ENCODE results near the gene CAMTA1.

CAMTA1 gene

DNA sequence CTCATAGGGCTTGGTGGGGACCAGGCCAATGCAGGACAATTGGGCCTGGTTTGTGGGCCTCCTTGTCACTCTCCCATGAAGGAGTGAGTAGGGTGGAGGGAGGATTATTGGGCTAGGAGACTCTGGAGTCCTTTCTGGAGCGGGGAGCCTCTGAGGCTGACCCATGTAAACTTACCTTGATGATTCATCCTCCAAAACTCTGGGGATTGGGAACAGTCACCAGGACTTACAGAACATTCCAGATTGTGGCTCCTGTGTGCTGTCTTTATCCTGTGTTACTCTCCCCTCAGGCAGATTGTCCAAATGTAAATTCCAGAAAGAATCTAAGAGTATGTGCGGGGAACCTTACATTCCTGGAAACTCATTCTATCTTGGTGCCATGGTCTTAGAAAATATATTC, 197.6 kb downstream of the CAMTA1 start:
- Histone ChIP-seq H3K27me3 (ENCODE audit: control insufficient read depth, insufficient read depth, low read length) (no peaks in the 10 kb centered on the region), H3K4me1 (ENCODE audit: control insufficient read depth, low read depth, low read length) (peaks cover 12% of the 10 kb centered on the region), H3K4me3 (ENCODE audit: low read length) (no peak overlapping the region), H3K9me3 (ENCODE audit: control insufficient read depth, low read depth, low read length) (no peaks in the 10 kb centered on the region), H3K27ac (ENCODE audit: low read length) (no peak overlapping the region), H3K36me3 (ENCODE audit: control insufficient read depth, low read depth, low read length) (no peaks in the 10 kb centered on the region), H3K9ac (ENCODE audit: low read length) (no peak overlapping the region)

DNA sequence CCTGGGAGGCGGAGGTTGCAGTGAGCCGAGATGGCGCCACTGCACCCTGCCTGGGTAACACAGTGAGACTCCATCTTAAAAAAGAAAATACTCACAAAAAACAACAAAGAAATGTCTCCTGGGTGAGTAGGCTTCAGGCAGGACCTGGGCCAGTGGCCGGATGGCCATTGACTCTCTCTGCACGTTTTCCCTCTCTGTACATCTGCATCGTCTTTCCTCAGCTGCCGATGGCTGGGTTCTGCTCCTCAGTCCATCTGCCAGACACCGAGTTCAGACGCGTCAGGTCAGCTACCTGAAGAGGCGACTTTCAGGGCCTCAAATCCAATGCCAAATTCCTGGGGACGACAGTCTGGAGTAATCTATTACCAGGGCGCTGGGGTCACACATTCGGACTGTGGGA, 199.3 kb downstream of the CAMTA1 start:
- Histone ChIP-seq H3K4me3 (ENCODE audit: low read length) (no peak overlapping the region), H3K27ac (ENCODE audit: low read length) (no peak overlapping the region), H3K9ac (ENCODE audit: low read length) (no peak overlapping the region), H3K4me1 (ENCODE audit: control insufficient read depth, low read depth, low read length) (peaks cover 4% of the 10 kb centered on the region), H3K9me3 (ENCODE audit: control insufficient read depth, low read depth, low read length) (no peaks in the 10 kb centered on the region), H3K36me3 (ENCODE audit: control insufficient read depth, low read depth, low read length) (no peaks in the 10 kb centered on the region), H3K27me3 (ENCODE audit: control insufficient read depth, insufficient read depth, low read length) (no peaks in the 10 kb centered on the region)

DNA sequence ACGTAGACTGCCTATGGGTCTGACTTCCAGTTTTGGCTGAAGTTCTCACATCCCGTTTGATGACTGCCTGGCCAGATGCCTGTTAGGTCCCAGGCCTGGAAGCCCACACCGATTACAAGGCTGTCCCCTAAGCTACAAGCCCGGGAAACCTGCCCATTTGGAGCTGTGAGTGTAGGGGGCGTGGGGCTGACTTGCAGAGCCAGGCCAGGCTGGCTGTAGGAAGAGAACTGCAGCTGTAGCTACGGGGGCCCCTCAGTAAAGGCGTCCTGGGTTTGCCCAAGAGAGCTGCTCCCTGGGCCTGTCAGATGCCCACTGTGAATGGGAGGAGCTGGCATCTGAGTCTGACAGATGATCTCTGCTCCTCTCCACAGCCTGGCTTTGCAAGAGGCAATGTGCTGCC, 199.7 kb downstream of the CAMTA1 start:
- Histone ChIP-seq H3K27me3 (ENCODE audit: control insufficient read depth, insufficient read depth, low read length) (no peaks in the 10 kb centered on the region), H3K9ac (ENCODE audit: low read length) (no peak overlapping the region)

DNA sequence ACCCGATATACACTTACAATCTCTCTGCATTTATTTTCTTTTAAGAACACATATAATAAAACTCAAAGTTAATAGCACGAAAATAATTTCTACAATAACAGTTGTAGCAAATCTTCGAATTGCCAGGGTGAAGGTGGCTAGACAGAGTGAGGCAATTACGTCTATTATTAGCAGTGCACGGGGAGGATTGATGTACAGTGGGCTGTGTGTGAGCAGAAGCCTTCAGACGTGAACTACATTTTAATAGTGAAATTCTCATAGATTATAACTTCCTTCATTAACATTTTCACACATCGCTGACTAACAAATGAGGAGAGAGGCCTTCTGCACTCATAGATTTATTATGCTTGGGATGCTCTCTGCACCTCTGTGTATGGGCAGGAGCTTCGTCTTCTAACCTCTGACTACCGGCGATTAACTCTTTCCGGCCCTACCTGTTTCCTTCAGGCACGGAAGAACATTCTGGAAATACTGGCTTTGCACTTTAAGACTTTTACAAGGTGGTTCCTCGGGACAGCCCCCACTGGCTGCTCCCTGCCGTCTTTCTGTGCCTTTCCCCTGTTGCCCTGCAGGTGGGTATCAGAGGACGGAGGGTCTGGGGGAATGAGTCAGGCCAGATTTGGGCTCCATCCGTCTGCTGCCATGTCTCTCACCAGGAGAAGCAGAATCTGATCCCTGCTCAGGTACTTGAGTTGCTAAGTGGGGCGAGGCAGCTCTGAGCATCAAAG, 200.5 kb downstream of the CAMTA1 start:
- no peaks in the 10 kb centered on the region for H3K9me3 ChIP-seq (ENCODE audit: control insufficient read depth, low read depth, low read length)
- peaks cover 11% of the 10 kb centered on the region for H3K4me1 ChIP-seq (ENCODE audit: control insufficient read depth, low read depth, low read length)
- no peak overlapping the region for H3K27ac ChIP-seq (ENCODE audit: low read length)
- no peaks in the 10 kb centered on the region for H3K36me3 ChIP-seq (ENCODE audit: control insufficient read depth, low read depth, low read length)
- H3K9ac ChIP-seq (ENCODE audit: low read length): no peak overlapping the region
- H3K27me3 ChIP-seq (ENCODE audit: control insufficient read depth, insufficient read depth, low read length): no peaks in the 10 kb centered on the region
- H3K4me3 ChIP-seq (ENCODE audit: low read length): no peak overlapping the region

More for the DNA sequence above, 199.7 kb downstream of the CAMTA1 start:
- Histone ChIP-seq H3K27ac (ENCODE audit: low read length) (no peak overlapping the region), H3K4me1 (ENCODE audit: control insufficient read depth, low read depth, low read length) (peaks cover 6% of the 10 kb centered on the region), H3K4me3 (ENCODE audit: low read length) (no peak overlapping the region), H3K9me3 (ENCODE audit: control insufficient read depth, low read depth, low read length) (no peaks in the 10 kb centered on the region), H3K36me3 (ENCODE audit: control insufficient read depth, low read depth, low read length) (no peaks in the 10 kb centered on the region)

DNA sequence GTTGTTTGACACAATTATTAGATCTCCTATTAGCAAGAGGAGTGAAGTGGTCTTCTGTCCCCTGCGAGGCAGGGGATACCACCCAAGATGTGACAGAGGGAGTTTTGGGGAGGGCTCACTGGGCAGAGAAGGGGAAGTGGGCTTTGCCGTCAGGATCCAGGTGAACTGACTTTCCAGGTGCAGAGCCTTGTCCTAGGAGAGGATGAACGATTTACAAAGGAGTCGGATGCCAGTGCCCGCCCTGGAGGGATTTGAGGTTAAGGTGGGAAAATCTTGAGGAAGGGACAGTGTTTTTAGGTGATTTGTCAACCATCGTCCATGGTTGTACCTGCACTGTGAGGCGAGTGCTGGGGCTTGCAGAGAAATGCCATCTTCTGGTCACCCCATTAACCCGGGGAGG, 201.0 kb downstream of the CAMTA1 start:
- no peaks in the 10 kb centered on the region for H3K9me3 ChIP-seq (ENCODE audit: control insufficient read depth, low read depth, low read length)
- peaks cover 11% of the 10 kb centered on the region for H3K4me1 ChIP-seq (ENCODE audit: control insufficient read depth, low read depth, low read length)
- no peak overlapping the region for H3K4me3 ChIP-seq (ENCODE audit: low read length)
- no peaks in the 10 kb centered on the region for H3K36me3 ChIP-seq (ENCODE audit: control insufficient read depth, low read depth, low read length)
- H3K27ac ChIP-seq (ENCODE audit: low read length): no peak overlapping the region
- H3K9ac ChIP-seq (ENCODE audit: low read length): no peak overlapping the region
- H3K27me3 ChIP-seq (ENCODE audit: control insufficient read depth, insufficient read depth, low read length): no peaks in the 10 kb centered on the region

DNA sequence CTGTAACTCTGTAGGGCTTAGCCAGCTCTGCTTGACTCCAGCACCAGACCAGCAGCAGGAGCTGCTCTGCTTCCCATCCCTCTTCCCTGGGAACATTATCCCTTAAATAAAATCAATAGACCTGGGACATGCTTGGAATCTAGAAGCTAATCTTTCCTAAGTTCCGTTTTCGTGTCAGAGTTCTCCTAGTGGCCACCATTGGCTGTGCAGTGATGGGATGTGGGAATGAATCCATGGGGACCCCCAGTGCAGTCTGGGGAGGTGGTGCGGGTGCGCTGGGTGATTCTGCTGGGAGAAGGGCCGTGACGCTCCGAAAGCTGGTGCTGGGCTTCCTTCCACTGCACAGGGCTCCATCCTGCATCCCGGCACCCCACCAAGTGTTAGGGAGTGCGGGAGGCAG, 202.7 kb downstream of the CAMTA1 start:
- Histone ChIP-seq H3K27me3 (ENCODE audit: control insufficient read depth, insufficient read depth, low read length) (no peaks in the 10 kb centered on the region), H3K4me1 (ENCODE audit: control insufficient read depth, low read depth, low read length) (peaks cover 11% of the 10 kb centered on the region)

DNA sequence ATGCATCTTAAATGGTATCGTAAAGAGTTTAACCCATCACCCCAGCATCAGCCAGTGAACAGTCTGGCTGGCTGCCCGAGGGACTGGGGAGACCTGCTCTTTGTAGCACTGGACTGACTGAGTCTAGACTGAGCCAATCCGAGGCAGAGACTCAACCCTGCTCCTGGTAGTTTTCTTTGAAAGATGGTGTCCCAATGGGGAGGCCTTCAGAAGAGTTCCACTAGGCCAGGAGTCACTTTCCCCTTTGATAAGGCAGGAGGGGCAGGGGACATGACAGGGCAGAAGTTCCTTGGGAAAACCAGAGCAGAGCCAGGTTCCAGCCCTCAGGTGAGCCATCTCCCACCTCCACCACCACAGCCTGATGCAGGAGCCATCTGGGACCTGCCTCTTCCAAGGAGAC, 203.5 kb downstream of the CAMTA1 start:
- H3K27me3 ChIP-seq (ENCODE audit: control insufficient read depth, insufficient read depth, low read length): no peaks in the 10 kb centered on the region
- H3K9ac ChIP-seq (ENCODE audit: low read length): no peak overlapping the region
- H3K4me3 ChIP-seq (ENCODE audit: low read length): no peak overlapping the region
- no peaks in the 10 kb centered on the region for H3K9me3 ChIP-seq (ENCODE audit: control insufficient read depth, low read depth, low read length)
- H3K27ac ChIP-seq (ENCODE audit: low read length): no peak overlapping the region
- H3K36me3 ChIP-seq (ENCODE audit: control insufficient read depth, low read depth, low read length): no peaks in the 10 kb centered on the region
- peaks cover 11% of the 10 kb centered on the region for H3K4me1 ChIP-seq (ENCODE audit: control insufficient read depth, low read depth, low read length)

More for the DNA sequence above, 202.7 kb downstream of the CAMTA1 start:
- H3K4me3 ChIP-seq (ENCODE audit: low read length): no peak overlapping the region
- no peak overlapping the region for H3K9ac ChIP-seq (ENCODE audit: low read length)
- no peak overlapping the region for H3K27ac ChIP-seq (ENCODE audit: low read length)
- H3K36me3 ChIP-seq (ENCODE audit: control insufficient read depth, low read depth, low read length): no peaks in the 10 kb centered on the region
- H3K9me3 ChIP-seq (ENCODE audit: control insufficient read depth, low read depth, low read length): no peaks in the 10 kb centered on the region

DNA sequence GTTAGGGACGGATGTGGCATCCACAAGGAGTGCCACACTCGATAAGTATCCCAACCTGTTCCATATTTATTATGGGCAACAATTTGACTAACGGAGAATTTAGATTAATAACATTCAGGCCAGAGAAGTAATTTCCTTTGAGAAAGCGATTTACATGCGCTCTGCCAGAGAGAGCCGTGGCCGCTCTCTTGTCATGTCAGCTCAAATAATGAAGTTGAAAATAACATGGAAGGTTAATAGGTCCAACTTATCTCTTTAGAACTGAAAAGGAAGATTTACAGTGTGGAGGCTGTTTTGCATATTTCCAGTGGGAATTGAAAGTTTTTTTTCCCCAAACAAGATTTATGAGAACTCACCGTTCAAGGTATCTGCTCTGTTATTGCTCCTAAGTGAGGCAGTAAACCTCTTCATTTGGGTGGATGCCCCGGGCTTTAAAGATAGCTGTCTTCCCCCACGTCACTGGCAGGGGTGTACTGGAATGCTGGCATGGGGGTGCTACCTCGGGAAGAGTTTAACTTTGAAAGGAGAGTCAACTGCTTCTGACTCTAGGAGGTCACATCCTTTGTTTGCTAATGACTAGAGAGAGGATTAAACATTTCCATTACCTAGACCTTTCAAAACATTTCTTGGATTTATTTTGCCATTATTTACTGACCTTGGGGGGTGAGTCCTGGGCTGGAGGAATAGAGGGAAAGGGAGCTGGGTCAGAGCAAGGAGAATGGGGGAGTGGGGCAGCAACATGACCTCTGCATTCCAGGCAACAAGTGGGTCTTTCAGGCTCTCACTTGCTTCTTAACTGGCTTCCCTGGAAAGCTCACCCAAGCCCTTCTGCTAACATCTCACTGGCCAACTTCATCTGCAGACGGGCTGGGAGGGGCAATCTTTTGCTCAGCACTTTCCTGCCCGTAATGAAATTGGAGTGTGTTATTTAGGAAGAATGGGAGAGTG, 204.2 kb downstream of the CAMTA1 start:
- Histone ChIP-seq H3K27me3 (ENCODE audit: control insufficient read depth, insufficient read depth, low read length) (no peaks in the 10 kb centered on the region), H3K36me3 (ENCODE audit: control insufficient read depth, low read depth, low read length) (no peaks in the 10 kb centered on the region), H3K9ac (ENCODE audit: low read length) (no peak overlapping the region), H3K4me3 (ENCODE audit: low read length) (no peak overlapping the region), H3K9me3 (ENCODE audit: control insufficient read depth, low read depth, low read length) (no peaks in the 10 kb centered on the region), H3K4me1 (ENCODE audit: control insufficient read depth, low read depth, low read length) (peaks cover 11% of the 10 kb centered on the region), H3K27ac (ENCODE audit: low read length) (no peak overlapping the region)

DNA sequence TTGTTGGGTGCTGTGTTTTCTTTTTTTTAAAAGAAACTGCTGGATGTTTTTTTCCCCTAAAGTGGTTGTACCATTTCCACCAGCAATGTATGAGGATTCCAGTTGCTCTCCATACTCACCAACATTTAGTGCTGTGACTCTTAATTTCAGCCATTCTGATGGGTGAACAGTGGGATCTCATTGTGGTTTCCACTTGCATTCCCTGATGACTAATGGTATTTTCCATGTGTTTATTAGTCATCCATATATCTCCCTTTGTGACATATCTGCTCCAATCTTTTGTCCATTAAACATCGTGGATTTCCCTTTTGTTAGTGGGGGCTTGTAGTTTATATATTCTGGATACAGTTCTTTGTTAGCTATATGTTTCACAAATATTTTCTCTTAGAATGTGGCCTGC, 206.0 kb downstream of the CAMTA1 start:
- Histone ChIP-seq H3K4me1 (ENCODE audit: control insufficient read depth, low read depth, low read length) (peaks cover 20% of the 10 kb centered on the region), H3K9me3 (ENCODE audit: control insufficient read depth, low read depth, low read length) (no peaks in the 10 kb centered on the region), H3K27me3 (ENCODE audit: control insufficient read depth, insufficient read depth, low read length) (no peaks in the 10 kb centered on the region), H3K4me3 (ENCODE audit: low read length) (no peak overlapping the region), H3K36me3 (ENCODE audit: control insufficient read depth, low read depth, low read length) (no peaks in the 10 kb centered on the region), H3K27ac (ENCODE audit: low read length) (no peak overlapping the region), H3K9ac (ENCODE audit: low read length) (no peak overlapping the region)

DNA sequence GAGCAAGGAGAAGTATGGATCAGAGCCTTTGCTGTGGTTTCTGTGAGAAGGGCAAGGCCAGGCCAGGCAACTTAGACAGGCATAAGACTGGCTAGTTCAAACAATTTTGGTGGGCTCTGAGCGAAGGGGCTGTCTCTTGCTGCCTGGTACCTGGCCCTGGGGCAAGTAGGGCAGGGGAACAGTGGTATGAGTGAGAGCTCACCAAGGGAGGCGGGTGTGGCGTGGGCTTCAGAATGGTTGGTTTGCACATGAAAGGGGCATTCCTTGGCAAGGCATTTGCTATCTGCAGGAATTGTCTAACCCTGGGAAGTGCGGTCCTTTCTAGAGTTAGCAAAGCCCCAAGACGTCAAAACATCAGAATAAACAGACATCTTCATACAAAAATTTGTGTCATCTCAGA, 210.5 kb downstream of the CAMTA1 start:
- Histone ChIP-seq H3K9me3 (ENCODE audit: control insufficient read depth, low read depth, low read length) (no peaks in the 10 kb centered on the region), H3K27me3 (ENCODE audit: control insufficient read depth, insufficient read depth, low read length) (no peaks in the 10 kb centered on the region), H3K36me3 (ENCODE audit: control insufficient read depth, low read depth, low read length) (no peaks in the 10 kb centered on the region), H3K4me1 (ENCODE audit: control insufficient read depth, low read depth, low read length) (peaks cover 9% of the 10 kb centered on the region), H3K4me3 (ENCODE audit: low read length) (no peak overlapping the region), H3K9ac (ENCODE audit: low read length) (no peak overlapping the region), H3K27ac (ENCODE audit: low read length) (no peak overlapping the region)

DNA sequence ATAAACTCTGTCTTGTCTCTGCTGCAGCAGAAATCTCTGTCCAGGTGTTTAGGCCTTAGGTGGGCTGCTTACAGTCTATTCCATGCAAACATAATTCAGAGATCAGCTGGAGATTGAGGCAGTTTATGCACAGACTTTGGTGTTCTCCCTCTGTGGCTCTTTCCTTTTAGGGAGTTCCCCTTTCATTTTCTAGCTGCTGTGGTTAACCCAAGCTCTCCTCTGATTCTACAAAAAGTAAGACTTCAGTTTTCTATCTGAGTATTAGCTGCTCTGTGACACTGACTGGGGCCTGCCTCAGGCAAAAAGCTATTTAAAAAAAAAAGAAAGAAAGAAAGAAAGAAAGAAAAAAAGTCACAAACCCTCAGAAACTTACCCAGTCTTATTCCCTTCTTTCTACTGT, 211.1 kb downstream of the CAMTA1 start:
- H3K27ac ChIP-seq (ENCODE audit: low read length): no peak overlapping the region
- H3K4me3 ChIP-seq (ENCODE audit: low read length): no peak overlapping the region
- no peaks in the 10 kb centered on the region for H3K9me3 ChIP-seq (ENCODE audit: control insufficient read depth, low read depth, low read length)
- no peaks in the 10 kb centered on the region for H3K36me3 ChIP-seq (ENCODE audit: control insufficient read depth, low read depth, low read length)
- no peaks in the 10 kb centered on the region for H3K27me3 ChIP-seq (ENCODE audit: control insufficient read depth, insufficient read depth, low read length)
- peaks cover 9% of the 10 kb centered on the region for H3K4me1 ChIP-seq (ENCODE audit: control insufficient read depth, low read depth, low read length)
- H3K9ac ChIP-seq (ENCODE audit: low read length): no peak overlapping the region
